NCI-H1930 (cell line): ENCODE measurements around the gene LPAR5.
"Not testable (repeated sequence)": the region's sequence is repeated elsewhere in the genome, so short reads cannot be mapped to it uniquely, and the experiment has no call there.

Experiments used
- DNase-seq, 2 experiments: peaks; one replicate each; lab custom pipeline; 2025; lab: John Stamatoyannopoulos, UW

Gene LPAR5

DNA sequence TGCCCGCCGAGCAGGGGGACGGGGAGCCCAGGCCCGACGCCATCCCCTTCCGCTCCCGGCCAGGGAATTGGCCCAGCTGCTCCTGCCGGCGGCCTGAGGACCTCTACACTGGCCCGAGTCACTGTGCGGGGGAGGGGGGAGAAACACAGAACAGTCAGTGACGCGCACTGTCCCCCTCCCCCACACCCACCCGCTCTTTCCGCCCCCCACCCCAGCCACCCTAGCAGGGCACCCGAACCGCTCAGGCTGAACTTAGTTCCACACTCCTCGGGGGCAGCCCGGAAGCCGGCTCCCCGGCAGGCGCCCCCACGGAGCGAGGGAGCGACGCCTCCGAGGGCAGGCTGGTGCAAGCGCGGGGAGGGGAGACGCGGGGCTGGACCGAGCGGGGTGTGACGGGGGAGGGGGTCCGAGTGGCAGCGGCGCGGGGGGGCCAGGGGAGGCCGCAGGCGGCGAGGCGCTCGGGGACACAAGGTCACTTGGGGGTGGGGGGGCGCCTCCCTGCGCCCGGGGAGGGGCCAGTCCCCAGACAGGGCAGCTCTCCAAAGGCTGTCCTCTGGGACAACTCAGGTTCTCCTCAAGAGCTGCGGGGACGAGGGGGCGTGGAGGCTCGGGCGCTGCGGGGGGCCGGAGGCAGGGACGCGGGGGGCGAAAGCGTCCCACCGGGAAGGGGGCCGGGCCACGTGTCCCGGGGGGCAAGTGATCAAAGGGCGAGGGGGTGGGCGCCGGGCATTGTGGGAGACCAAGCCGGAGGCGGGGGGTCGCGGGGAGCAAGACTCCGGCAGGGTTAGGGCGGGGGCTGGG lies 29.2 kb downstream of the LPAR5 start:
- no peak for DNase-seq

DNA sequence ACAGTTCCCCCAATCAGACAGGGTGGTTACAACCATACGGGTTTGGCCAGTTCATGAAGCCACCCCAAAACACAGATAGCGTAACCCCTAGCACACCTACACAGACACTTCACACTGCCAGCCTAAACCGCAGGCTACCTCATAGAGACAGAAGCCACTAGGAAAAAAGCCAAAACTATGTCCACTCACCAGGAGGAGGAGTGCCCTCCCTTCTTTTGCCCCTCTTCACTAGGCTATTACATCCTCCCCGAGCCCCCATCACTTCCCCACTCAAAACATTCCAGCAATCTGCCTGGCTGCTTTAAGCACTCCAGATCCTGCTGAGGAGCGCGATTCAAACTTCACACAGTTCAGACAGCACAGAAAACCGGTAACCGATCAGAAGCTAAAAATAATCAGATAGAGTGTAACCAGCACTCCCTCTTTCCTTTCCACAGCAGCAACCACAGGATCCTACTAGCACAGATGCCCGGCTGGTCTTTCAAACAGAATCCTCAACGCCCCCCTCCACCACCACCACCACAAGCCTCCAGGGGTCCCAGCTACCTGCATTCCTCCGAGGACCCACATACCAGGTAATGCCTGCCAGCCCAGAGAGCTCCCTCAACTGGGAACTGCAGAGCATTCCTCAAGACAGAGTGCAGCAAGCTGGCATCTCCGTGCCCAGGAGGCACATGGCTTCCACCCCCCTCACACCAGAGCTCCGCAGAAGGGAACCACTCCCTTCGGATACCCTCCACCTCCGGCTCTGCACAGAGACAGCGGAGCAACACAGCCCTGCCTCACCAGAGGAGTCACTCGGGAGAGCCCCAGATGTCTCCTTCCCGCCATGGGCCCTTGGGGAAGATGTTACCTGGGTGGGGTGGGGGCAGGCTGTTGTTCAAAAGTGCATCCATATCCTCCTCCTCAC lies 30.1 kb downstream of the LPAR5 start:
- no peak for DNase-seq

DNA sequence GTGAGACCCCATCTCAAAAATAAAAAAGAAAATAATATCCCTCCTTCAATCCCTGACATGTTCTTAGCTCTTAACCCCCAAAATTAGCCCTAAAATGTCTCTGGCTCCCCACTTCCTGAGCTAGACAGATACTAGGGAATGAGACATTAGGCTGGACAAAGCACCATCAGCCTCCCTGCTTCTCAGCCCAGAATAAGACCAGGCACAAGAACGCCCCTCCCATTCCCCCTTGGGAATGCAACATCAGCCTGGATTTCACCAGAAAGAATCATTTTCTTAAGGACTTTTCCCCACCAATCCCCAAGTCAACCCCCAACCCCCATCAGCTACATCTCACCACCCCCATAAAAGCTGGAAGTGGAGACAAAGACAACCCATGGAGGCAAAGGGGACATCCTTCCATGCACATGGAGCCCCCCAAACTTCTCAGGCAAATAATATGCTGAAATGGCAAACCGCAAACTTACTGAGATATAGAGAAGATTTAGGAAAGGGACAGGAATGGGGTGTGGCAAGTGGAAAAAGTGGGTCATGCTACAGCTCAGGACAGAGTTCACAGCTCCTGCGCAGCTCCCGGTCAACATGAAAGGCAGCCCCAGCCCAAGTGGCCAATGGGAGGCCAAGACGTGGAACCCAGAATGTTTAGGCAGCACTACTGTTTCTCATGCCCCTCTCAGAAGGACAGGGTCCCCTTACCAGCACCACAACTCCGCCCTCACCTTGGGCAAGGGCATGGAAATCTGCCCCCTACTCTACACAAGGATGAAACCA lies 31.3 kb downstream of the LPAR5 start:
- DNase-seq, result no peak

DNA sequence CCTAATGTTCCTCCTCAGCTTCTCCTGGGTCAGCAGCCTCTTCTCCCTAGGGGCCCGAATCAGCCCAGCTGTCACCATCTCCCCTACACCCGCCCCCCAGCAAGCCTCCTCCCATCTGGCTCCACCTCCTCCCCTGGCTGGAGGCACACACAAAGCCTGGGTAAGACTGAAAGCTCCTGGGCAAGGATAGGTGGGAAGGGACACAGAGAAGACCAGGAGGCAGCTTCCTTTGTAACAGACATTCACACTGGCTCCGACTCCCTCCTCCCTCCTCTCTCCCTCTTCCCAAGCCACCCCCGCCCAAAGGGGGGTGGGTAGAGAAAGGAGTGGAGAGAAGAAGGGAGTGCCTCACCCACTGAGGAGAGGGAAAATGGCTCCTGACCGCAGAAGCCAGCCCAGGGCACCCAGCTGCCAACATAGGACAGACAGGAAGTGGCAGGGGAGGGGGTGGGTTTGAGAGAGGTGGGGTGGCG lies 32.6 kb downstream of the LPAR5 start:
- no peak for DNase-seq

DNA sequence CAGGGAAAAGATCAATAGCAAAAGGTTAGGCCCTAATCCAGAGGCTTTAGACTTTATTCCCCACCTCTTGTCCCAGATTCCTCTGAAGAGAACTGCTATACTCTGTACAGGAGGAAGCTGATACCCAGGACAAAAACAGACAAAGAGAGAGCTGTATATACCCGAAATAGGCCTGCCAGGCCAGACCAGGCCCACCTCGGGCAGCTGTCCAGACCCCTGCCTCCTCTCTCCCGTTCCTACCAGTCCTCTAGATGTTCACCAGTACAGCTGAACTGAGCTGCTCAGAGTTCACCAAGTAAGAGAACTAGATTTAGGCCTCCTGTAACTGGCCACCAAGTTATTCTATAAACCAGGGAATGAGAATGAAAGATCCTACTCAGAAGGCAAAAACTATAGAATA lies 33.2 kb downstream of the LPAR5 start:
- DNase-seq, result no peak

DNA sequence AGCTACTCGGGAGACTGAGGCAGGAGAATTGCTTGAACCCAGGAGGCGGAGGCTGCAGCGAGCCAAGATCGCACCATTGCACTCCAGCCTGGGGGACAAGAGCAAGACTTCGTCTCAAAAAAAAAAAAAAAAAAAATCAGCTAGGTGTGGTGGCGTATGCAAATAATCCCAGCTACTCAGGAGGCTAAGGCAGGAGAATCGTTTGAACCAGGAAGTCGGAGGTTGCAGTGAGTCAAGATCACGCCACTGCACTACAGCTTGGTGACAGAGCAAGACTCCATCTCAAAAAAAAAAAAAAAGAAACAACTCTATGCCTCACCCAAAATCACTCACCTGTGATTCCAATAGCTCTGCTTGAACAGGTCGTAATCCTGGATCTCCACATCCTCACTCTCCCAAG lies 40.1 kb downstream of the LPAR5 start:
- DNase-seq, result not testable (repeated sequence)

DNA sequence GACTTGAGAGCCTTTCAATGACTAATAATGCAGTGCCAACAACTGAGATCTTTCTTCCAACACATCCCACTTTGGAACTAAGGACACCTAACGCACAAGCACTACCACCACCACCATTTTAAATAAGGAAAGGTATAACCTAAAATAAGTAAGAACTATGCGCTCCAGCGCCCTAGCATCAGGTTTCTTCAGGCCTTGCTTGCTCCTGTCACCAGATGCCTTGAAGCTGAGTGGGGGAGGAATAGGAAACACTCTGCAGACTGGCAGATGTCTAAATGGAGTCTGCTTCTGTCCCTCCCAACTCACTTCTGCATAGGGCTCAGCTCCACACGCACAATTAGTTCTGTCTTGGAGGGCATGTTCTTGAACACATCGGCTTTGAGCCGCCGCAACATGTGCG lies 43.7 kb downstream of the LPAR5 start:
- DNase-seq, result no peak

DNA sequence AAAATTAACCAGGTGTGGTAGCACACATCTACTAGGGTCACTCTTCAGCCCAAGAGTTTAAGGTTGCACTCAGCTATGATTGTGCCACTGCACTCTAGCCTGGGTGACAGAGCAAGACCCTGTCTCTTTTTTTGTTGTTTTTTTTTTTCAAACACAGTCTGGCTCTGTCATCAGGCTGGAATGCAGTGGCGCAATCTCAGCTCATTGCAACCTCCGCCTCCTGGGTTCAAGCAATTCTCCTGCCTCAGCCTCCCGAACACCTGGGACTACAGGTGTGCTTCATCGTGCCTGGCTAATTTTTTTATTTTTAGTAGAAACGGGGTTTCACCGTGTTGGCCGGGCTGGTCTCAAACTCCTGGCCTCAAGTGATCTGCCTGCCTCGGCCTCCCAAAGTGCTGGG lies 49.2 kb downstream of the LPAR5 start:
- DNase-seq, result not testable (repeated sequence)

DNA sequence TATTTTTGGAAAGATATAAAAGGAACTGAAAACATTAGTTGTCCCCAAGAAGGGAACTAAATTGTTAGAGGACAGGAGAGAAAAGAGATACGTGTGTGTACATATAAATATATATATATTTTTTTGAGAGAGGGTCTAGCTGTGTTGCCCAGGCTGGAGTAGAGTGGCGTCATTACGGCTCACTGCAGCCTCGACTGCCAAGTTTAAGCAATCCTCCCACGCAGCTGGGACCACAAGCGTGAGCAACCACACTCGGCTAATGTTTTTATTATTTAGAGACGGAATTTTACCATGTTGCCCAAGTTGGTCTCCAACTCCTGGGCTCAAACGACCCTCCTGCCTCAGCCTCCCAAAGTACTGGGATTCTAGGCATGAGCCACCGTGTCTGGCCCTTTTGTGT lies 51.5 kb downstream of the LPAR5 start:
- no peak for DNase-seq

DNA sequence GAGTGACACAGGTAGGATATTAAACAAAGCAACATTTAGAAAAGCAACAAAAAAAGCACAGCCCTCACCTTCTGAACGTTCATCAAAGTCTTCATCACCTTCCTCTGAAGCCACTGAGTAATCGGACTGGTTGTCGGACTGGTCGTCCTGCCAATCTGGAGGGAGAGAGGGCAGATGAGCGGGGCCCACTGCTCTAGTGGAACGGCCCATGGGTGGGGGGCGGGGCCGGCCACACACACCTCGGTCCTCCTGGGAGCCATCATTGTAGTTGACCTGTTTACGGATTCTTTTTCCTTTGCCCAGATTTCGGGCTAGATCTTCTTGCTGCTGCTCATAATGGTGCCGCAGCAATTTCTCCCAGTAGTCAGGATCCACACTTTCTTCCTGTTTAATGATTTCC lies 52.8 kb downstream of the LPAR5 start:
- DNase-seq, result no peak

DNA sequence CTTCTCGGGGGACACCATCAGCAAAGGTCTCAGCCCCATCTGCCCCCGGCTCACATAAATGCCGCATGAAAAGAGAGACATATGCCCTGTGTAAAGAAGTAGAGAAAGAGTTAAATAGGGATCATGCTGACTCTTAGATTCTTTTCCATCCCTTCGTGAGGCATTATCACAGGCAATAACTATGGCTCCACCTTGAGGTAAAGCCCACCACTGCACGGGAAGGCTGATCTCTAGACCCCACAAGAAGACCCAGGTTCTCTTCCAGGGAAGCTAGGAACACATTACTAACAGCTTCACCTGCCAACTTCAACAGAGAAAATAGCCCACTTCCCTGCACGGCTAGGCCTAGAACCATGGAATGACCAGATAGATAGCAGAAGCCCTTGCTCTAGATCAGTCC lies 53.6 kb downstream of the LPAR5 start:
- no peak for DNase-seq

DNA sequence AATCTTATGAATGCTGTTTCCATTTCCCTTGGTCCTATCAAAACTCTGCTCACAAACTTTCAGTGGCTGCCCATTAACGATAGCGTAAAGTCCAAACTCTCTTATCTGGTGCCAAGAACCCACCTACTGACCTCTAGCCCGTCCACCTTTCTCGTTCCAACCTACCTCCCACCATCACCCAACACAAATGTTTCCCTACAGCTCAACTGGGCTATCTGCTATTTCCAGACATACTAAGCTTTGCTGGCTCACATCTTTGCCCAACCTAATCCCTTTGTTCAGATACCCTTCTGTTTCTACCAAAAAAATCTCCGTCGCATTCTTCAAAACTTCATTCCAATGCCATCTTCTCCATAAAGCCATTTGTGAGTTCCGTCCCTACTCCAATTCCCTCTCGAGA lies 60.1 kb downstream of the LPAR5 start:
- no peak for DNase-seq

DNA sequence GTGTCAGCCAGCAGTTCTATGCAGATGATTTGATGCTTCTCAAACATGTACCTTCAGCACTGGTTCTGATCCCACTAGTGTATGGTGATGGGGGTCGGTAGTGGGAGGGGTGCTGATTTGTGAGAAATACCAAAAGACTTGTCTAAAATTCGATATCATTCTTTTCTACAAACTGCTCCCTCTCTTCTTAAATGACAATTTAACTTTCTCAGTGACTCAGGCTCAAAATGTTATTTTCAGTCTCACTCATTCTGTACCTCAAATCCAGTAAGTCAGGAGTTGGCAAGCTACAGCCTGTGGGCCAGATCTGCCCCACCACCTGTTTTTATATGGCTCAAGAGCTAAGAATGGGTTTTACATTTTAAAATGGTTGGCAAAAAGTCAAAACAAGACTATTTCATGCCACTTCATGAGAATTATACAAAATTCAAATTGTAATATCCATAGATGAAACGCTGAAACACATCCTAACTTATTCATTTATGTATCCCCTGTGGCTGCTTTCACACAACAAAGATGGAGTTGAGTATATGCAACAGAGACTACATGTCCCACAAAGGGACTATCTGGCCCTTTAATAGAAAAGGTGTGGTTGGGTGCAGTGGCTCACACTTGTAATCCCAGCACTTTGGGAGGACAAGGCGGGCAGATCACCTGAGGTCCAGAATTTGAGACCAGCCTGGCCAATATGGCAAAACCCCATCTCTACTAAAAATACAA lies 61.0 kb downstream of the LPAR5 start:
- DNase-seq, result no peak

DNA sequence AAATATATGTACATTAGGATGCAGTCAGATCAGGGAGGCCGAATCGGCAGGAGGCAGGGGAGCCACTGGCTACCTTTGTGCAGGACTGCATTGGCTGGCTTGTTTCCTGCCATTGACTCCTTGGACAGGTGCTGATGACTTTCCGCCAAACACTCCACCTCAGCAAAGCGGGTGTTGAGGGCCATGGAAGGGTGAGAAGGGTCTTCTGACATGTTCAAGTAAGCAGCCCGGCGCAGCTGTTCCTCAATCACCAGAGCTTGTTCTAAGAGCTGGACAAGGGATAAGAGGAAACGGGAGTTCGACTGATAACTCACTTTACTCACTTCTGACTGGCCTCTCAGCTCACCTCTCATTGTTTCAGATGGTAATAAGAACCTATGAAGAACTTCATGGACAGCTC lies 62.8 kb downstream of the LPAR5 start:
- DNase-seq, result no peak

DNA sequence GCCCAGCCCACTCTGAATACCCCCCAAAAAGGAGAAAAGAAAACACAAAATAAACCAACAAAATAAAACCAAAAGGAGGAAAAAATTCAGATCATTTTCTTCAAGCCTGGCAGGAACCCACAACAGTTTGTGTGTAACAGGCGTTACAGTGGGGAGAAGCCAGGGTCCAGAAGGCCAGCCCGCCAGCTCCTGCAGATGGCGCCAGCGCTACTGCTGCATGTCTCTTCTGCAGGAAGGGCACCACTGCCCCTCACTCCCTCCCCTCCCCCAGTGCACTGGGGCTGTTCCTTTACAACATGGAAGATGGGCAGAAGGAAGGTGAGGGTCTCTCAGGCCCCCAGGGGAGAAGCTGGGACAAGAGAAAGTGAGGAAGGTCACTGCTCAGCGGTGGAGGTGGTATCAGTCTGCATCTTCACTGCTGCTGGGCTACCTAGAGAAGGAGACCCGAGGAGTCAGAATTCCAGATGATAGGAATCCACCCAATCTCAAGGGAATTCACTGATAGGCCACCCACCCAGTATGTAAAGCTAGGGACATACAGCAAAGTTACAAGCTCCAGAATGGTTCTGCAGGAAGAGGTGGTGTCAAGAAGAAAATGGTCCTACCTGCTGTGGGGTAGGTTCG lies 65.4 kb downstream of the LPAR5 start:
- DNase-seq, result peak; percentile 42 to 72

DNA sequence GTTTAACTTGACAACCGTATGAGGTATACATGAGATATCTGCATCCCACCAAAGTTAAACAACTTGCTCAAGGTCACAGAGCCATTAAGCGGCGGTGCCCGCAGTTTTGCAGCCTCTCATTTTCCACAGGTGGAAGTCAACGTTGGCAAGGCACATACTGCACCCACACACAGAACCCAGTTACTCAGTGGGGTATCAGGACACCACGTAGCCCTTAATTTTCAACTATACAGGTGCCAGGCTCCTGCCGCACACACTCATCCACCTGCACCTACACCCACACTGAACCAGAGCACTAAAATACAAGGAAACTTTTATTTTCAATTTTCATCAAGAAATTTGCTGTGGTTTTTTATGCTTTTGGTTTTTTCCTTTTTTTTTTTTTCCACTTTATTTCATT lies 66.0 kb downstream of the LPAR5 start:
- no peak for DNase-seq

DNA sequence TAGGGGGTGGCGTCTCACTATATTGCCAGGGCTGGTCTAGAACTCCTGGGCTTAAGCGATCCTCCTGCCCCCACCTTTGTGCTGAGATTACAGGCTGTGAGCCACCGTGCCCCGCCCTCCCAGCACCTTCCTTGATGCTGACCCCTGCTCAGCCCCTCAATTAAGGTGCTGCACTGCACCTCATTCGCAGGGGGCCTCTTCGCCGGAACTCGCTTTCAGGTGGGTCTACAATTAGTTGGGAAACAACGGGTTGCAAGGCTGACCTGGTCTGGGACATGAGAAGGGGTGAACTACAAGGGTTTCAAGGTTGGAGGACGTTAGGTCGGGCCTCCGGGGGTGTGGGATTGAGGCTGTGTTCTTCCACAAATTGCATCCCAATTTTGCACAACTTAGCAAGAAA lies 66.4 kb downstream of the LPAR5 start:
- no peak for DNase-seq
